ENCODE data around the gene COG5.

Gene COG5

GRCh38 chr7:107505362-107505761 lies 58.4 kb downstream of the COG5 start:
- no peak for TF ChIP-seq SPI1 (IDR thresholded peaks at IDR 0.05; ENCODE audit: borderline replicate concordance, low read depth)
- no peak for TF ChIP-seq POLR2AphosphoS5 (IDR thresholded peaks at IDR 0.05; ENCODE audit: low read depth)
- no peak for TF ChIP-seq REST (IDR thresholded peaks at IDR 0.05; ENCODE audit: insufficient replicate concordance, low read depth)
- TF ChIP-seq CTCF (IDR thresholded peaks at IDR 0.05; ENCODE audit: insufficient read depth, low read length): no peak
- no peak for TF ChIP-seq GABPA (IDR thresholded peaks at IDR 0.05; ENCODE audit: low read depth)
- H3K4me3 ChIP-seq (replicated peaks; ENCODE audit: insufficient read depth, low read length): no peak overlapping the region
- H3K27ac ChIP-seq (replicated peaks): no peak overlapping the region
- no peak for DNase-seq (ENCODE audit: low read depth in 1 of 2, low spot score in 1 of 2)
- H3K27me3 ChIP-seq (ENCODE audit: insufficient read depth, poor library complexity, severe bottlenecking): no peaks in the 10 kb centered on the region

GRCh38 chr7:107503687-107504086 lies 60.0 kb downstream of the COG5 start:
- Histone ChIP-seq H3K27ac (replicated peaks) (no peak overlapping the region), H3K4me3 (replicated peaks; ENCODE audit: insufficient read depth, low read length) (no peak overlapping the region), H3K27me3 (ENCODE audit: insufficient read depth, poor library complexity, severe bottlenecking) (no peaks in the 10 kb centered on the region)
- TF ChIP-seq CTCF (IDR thresholded peaks at IDR 0.05; ENCODE audit: insufficient read depth, low read length) (no peak), GABPA (IDR thresholded peaks at IDR 0.05; ENCODE audit: low read depth) (no peak), POLR2AphosphoS5 (IDR thresholded peaks at IDR 0.05; ENCODE audit: low read depth) (no peak), REST (IDR thresholded peaks at IDR 0.05; ENCODE audit: insufficient replicate concordance, low read depth) (no peak), SPI1 (IDR thresholded peaks at IDR 0.05; ENCODE audit: borderline replicate concordance, low read depth) (no peak)
- no peak for DNase-seq (ENCODE audit: low read depth in 1 of 2, low spot score in 1 of 2)

GRCh38 chr7:107502797-107503196 lies 60.9 kb downstream of the COG5 start:
- H3K27ac ChIP-seq (replicated peaks): no peak overlapping the region
- TF ChIP-seq REST (IDR thresholded peaks at IDR 0.05; ENCODE audit: insufficient replicate concordance, low read depth) (no peak), POLR2AphosphoS5 (IDR thresholded peaks at IDR 0.05; ENCODE audit: low read depth) (no peak), CTCF (IDR thresholded peaks at IDR 0.05; ENCODE audit: insufficient read depth, low read length) (no peak), GABPA (IDR thresholded peaks at IDR 0.05; ENCODE audit: low read depth) (no peak), SPI1 (IDR thresholded peaks at IDR 0.05; ENCODE audit: borderline replicate concordance, low read depth) (no peak)

More at GRCh38 chr7:107502797-107503196, 60.9 kb downstream of the COG5 start:
- Histone ChIP-seq H3K27me3 (ENCODE audit: insufficient read depth, poor library complexity, severe bottlenecking) (no peaks in the 10 kb centered on the region), H3K4me3 (replicated peaks; ENCODE audit: insufficient read depth, low read length) (no peak overlapping the region)
- no peak for DNase-seq (ENCODE audit: low read depth in 1 of 2, low spot score in 1 of 2)
